ENCODE measurements around the gene TSEN15.

GRCh38 chr1:184080309-184080708 is 28.8 kb downstream of the TSEN15 start:
- TF ChIP-seq, protein P1, sequence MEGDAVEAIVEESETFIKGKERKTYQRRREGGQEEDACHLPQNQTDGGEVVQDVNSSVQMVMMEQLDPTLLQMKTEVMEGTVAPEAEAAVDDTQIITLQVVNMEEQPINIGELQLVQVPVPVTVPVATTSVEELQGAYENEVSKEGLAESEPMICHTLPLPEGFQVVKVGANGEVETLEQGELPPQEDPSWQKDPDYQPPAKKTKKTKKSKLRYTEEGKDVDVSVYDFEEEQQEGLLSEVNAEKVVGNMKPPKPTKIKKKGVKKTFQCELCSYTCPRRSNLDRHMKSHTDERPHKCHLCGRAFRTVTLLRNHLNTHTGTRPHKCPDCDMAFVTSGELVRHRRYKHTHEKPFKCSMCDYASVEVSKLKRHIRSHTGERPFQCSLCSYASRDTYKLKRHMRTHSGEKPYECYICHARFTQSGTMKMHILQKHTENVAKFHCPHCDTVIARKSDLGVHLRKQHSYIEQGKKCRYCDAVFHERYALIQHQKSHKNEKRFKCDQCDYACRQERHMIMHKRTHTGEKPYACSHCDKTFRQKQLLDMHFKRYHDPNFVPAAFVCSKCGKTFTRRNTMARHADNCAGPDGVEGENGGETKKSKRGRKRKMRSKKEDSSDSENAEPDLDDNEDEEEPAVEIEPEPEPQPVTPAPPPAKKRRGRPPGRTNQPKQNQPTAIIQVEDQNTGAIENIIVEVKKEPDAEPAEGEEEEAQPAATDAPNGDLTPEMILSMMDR (IDR thresholded peaks at IDR 0.05) = no peak
- no peak for TF ChIP-seq POLR2A (IDR thresholded peaks at IDR 0.05)
